Breast epithelium (tissue), 4 donors: Measurements from ENCODE around the gene GNAZ. TPM values are rescaled to one million over a fixed set of nuclear protein-coding genes. Genes with fewer than 3 reads are reported as not detected.
A peak's percentile ranks its signal among the peaks of the same experiment; 100 is the strongest.

Experiments
- DNase-seq, 2 donors: peaks; one replicate each; pipeline ENCODE4 v3.0.0-alpha.2; 2019; ENCODE audit warnings: low spot score in 2 of 2
- H3K27ac ChIP-seq, 2 donors: fragments of 200-600 bp; sonication (generic) in 1 of 2; one replicate each; pipeline ENCODE4 v1.5.1; 2016 to 2019; ENCODE audit warnings: mild to moderate bottlenecking in 1 of 2
- H3K27me3 ChIP-seq, 2 donors: fragments of 200-600 bp; sonication (generic) in 1 of 2; one replicate each; pipeline versions ENCODE4 v1.5.1 to v1.6.0; 2017 to 2019; ENCODE audit warnings: control low read depth in 1 of 2, mild to moderate bottlenecking in 1 of 2
- H3K36me3 ChIP-seq: fragments of 200-600 bp; one replicate; pipeline ENCODE4 v1.5.1; 2019
- H3K4me1 ChIP-seq, 2 donors: fragments of 200-600 bp; sonication (generic); one replicate each; pipeline ENCODE4 v1.5.1; 2016 to 2019; ENCODE audit warnings: control low read depth in 1 of 2
- H3K4me3 ChIP-seq, 3 donors: fragments of 200-600 bp; sonication (generic); 1 replicate in 2 of 3; 2 replicates in 1 of 3; pipeline ENCODE4 v1.5.1; 2016 to 2019; ENCODE audit warnings: mild to moderate bottlenecking in 3 of 3, moderate library complexity in 2 of 3
- H3K9me3 ChIP-seq, 2 donors: fragments of 200-600 bp; sonication (generic) in 1 of 2; one replicate each; pipeline ENCODE4 v1.5.1; 2016 to 2019; ENCODE audit warnings: control low read depth in 1 of 2
- POLR2A ChIP-seq: fragments of 450-650 bp; IDR thresholded peaks from one replicate; pipeline ENCODE4 v1.6.1; 2016; ENCODE audit warnings: antibody characterized with exemption, mild to moderate bottlenecking, moderate library complexity
- POLR2AphosphoS5 ChIP-seq, 3 donors: sonication (generic); formaldehyde crosslinking; IDR thresholded peaks; one replicate each; pipeline ENCODE4 v1.6.1; 2017; ENCODE audit warnings: antibody characterized with exemption in 3 of 3
- intact Hi-C: fragments of 100-400 bp; cut with DNase I; formaldehyde crosslinking; loops from one replicate; pipeline ENCODE4 v1.15.1; 2023; ENCODE audit warnings: low total_unique reads
- total RNA-seq, 3 donors: library from RNA; depleted of rRNA; stranded (reverse); fragments of >200 nt; gene quantifications; one replicate each; pipeline ENCODE4 v1.1.0, GENCODE V29; 2016
- TF ChIP-seq, protein P1 (sequence below), 3 donors: fragments of 450-650 bp; IDR thresholded peaks; one replicate each; pipeline ENCODE4 v1.5.1; 2016 to 2017; ENCODE audit warnings: antibody characterized with exemption in 3 of 3, mild to moderate bottlenecking in 3 of 3, moderate library complexity in 3 of 3

Gene GNAZ
- total RNA-seq, 3 donors from 2014 or later = 5.0 to 15.7 (median 5.3) TPM

DNA sequence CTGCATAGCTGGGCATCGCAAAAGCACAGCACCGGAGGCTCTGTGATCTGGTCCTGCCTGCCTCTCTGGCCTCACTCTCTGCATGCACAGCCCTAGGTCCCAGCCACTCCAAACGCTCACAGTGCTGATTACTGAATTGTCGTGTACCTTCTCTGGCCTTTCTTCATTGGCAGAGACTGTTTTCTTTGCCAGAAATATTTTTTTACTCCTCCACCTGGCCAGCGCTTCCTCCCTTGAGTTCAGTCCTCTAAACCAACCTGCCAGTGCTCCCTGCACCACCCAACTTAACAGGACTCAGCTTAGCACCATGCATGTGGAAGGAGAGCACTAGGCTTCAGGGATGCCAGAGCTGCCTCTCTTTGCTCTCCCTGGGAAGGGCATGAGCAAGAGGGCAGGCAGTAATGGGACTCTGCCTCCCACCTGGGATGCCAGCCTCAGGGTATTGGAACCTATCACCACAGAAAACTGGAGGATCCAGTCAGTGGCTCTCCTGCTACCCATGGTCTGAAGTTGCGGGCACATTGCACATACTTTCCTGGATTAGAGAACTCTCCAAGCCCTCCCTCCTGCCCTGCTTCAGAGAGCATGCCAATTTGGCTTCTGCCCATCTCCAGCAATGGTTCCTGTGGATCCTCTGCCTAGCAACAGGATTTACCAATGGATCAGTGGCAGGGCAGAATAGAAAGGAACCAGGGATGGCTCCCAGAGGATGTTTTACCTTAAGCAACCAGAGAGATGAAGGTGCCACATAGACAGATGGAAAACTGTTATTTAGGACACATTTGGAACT, 37.0 kb upstream of the GNAZ start:
- H3K4me1 ChIP-seq = no peaks in the 10 kb centered on the region
- H3K27ac ChIP-seq = no peak overlapping the region
- H3K36me3 ChIP-seq = no peaks in the 10 kb centered on the region
- intact Hi-C loops = loop anchor here (10.0 kb wide), 1 partner anchor 481 kb away; no protein-coding TSS in a partner anchor
- peaks cover 0 to 3% of the 10 kb centered on the region in 2 donors for H3K27me3 ChIP-seq
- TF ChIP-seq POLR2A (no peak), POLR2AphosphoS5 (IDR thresholded peaks at IDR 0.05) (no peak)
- TF ChIP-seq, protein P1, sequence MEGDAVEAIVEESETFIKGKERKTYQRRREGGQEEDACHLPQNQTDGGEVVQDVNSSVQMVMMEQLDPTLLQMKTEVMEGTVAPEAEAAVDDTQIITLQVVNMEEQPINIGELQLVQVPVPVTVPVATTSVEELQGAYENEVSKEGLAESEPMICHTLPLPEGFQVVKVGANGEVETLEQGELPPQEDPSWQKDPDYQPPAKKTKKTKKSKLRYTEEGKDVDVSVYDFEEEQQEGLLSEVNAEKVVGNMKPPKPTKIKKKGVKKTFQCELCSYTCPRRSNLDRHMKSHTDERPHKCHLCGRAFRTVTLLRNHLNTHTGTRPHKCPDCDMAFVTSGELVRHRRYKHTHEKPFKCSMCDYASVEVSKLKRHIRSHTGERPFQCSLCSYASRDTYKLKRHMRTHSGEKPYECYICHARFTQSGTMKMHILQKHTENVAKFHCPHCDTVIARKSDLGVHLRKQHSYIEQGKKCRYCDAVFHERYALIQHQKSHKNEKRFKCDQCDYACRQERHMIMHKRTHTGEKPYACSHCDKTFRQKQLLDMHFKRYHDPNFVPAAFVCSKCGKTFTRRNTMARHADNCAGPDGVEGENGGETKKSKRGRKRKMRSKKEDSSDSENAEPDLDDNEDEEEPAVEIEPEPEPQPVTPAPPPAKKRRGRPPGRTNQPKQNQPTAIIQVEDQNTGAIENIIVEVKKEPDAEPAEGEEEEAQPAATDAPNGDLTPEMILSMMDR (IDR thresholded peaks at IDR 0.05) = no peak
- peak in 1 of 2 donors; percentile 45 for DNase-seq
- H3K9me3 ChIP-seq = no peaks in the 10 kb centered on the region
- H3K4me3 ChIP-seq = no peak overlapping the region

DNA sequence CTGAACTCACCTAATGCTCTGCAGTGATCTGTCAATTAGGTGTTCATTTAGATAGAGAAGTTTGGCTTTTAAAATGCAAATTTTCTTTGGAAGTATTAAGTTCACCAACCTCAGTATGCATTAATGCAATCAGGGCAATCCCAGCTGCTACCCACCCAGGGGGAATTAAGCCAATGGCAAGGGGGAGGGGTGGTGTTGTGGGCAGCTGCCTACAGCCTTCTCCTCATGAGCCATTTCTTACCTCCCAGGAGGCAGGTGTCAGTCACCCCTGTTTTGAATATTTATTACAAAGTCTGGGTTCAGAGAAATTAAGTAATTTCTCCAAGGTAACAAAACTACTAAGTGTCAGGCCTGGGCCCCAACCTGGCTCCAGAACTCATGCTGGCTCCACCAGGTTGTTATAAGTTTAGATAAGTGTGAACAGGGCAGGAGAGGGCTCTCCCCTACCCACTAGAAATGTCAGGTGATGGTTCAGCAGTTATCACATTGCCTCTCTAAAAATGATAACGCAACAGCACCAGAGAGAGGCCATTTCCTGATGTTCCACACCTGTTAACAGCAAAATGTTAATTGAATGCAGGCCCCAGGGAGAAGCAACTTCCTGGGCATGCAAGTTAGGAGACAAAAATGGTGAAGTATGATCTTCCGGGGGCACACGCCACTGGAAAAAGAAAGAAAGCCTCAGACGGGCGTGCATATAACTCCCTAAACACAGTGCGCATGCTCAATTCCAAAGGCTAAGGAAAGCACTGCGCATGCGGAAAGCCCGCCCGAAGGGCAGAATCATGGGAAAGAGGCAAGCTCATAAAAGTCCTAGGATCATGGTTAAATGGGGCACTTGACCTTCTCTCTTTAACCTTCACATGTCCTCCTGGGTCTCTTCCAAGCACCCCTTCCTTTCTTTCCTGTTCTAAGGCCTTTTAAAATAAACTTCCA, 35.4 kb upstream of the GNAZ start:
- no peak for TF ChIP-seq POLR2A
- TF ChIP-seq, protein P1 (IDR thresholded peaks at IDR 0.05) = no peak
- TF ChIP-seq POLR2AphosphoS5 (IDR thresholded peaks at IDR 0.05) = no peak
- Histone ChIP-seq H3K9me3 (no peaks in the 10 kb centered on the region), H3K27me3 (peaks cover 0 to 3% of the 10 kb centered on the region in 2 donors), H3K27ac (no peak overlapping the region), H3K4me1 (no peaks in the 10 kb centered on the region), H3K4me3 (no peak overlapping the region), H3K36me3 (no peaks in the 10 kb centered on the region)
- intact Hi-C loops = loop anchor here (10.0 kb wide), 1 partner anchor 480 kb away; no protein-coding TSS in a partner anchor
- no peak for DNase-seq

- no peak for DNase-seq
Measured at GRCh38 chr22:23035557-23036277, 34.6 kb upstream of the GNAZ start.

DNA sequence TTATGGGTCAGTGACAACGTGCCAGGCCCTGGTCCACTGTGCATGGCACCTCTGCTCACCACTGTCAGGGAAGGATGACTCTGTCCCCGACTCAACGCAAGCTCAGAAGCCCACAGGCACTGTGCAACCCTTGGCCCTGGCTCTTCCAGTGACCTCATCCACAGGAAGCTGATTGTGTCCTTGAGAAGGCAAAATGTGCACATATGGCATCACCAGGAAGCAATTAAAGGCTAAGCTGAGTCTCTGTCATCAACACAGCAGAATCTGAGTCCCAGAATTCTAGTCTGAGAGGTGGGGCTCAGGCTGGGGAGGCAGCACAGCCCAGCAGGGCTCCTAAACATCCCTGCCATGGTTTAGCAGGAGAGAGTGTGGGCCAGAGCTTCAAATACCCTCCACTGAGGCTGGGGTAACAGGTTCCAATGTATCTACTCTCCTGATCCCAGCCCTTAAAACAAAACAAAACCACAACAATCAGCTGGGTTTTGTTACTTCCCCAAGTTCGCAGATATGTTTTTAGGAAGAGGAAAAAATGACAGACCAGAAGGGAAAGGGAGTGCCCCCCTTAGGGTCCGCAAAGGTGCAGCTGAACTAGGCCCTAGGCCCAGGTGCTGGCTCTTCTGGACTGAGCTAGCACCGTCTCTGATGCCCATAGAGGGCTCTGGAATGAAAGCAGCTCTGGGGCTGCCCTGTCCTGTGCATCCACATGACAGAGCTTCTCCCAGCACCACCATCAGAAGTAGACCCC, 33.5 kb upstream of the GNAZ start:
- Histone ChIP-seq H3K4me3 (no peak overlapping the region), H3K4me1 (no peaks in the 10 kb centered on the region), H3K9me3 (no peaks in the 10 kb centered on the region), H3K27me3 (peaks cover 0 to 3% of the 10 kb centered on the region in 2 donors), H3K36me3 (no peaks in the 10 kb centered on the region), H3K27ac (no peak overlapping the region)
- intact Hi-C loops = loop anchor here (10.0 kb wide), 1 partner anchor 478 kb away; no protein-coding TSS in a partner anchor
- TF ChIP-seq POLR2AphosphoS5 (IDR thresholded peaks at IDR 0.05) (no peak), POLR2A (no peak)
- TF ChIP-seq, protein P1 (IDR thresholded peaks at IDR 0.05) = no peak
- DNase-seq = no peak

More at GRCh38 chr22:23035557-23036277, 34.6 kb upstream of the GNAZ start:
- peaks cover 0 to 3% of the 10 kb centered on the region in 2 donors for H3K27me3 ChIP-seq
- H3K9me3 ChIP-seq = no peaks in the 10 kb centered on the region
- intact Hi-C loops = loop anchor here (10.0 kb wide), 1 partner anchor 479 kb away; no protein-coding TSS in a partner anchor
- TF ChIP-seq POLR2AphosphoS5 (IDR thresholded peaks at IDR 0.05) (no peak), POLR2A (no peak)
- TF ChIP-seq, protein P1 (IDR thresholded peaks at IDR 0.05) = no peak
- H3K4me3 ChIP-seq = no peak overlapping the region
- no peaks in the 10 kb centered on the region for H3K4me1 ChIP-seq
- no peaks in the 10 kb centered on the region for H3K36me3 ChIP-seq
- no peak overlapping the region for H3K27ac ChIP-seq
